GM23248 (cell line): ENCODE results near the gene RAD51C. TPM values are rescaled to one million over a fixed set of nuclear protein-coding genes. Genes with fewer than 3 reads are reported as not detected.

Experiments used
- DNase-seq: peaks from one replicate; pipeline ENCODE4 v3.0.0-alpha.2; 2015
- H2AFZ ChIP-seq: fragments of 200-600 bp; sonication (generic); 2 replicates; pipeline ENCODE4 v1.6.1; 2016; ENCODE audit warnings: antibody characterized with exemption
- H3F3A ChIP-seq: fragments of 200-600 bp; sonication (generic); 2 replicates; pipeline ENCODE4 v1.6.1; 2016; ENCODE audit warnings: mild to moderate bottlenecking, antibody characterized with exemption, mixed run types; ENCODE audit not compliant: insufficient read depth
- H3K27ac ChIP-seq: fragments of 200-600 bp; sonication (generic); 2 replicates; pipeline ENCODE4 v1.5.1; 2016; ENCODE audit warnings: mild to moderate bottlenecking
- H3K27me3 ChIP-seq: fragments of 200-600 bp; sonication (generic); replicated peaks from 2 replicates; pipeline ENCODE4 v1.6.1; 2016; ENCODE audit warnings: mild to moderate bottlenecking; ENCODE audit not compliant: insufficient read depth
- H3K36me3 ChIP-seq: fragments of 200-600 bp; sonication (generic); 2 replicates; pipeline ENCODE4 v1.6.1; 2016; ENCODE audit warnings: low read depth, mild to moderate bottlenecking
- H3K4me1 ChIP-seq: fragments of 200-600 bp; sonication (generic); 2 replicates; pipeline ENCODE4 v1.6.1; 2016; ENCODE audit warnings: mild to moderate bottlenecking; ENCODE audit not compliant: insufficient read depth
- H3K4me2 ChIP-seq: fragments of 200-600 bp; sonication (generic); one replicate; pipeline ENCODE4 v1.6.1; 2016; ENCODE audit warnings: mild to moderate bottlenecking; ENCODE audit not compliant: unreplicated experiment
- H3K4me3 ChIP-seq: fragments of 200-600 bp; sonication (generic); 2 replicates; pipeline ENCODE4 v1.5.1; 2016; ENCODE audit warnings: mild to moderate bottlenecking
- H3K79me2 ChIP-seq: fragments of 200-600 bp; sonication (generic); 2 replicates; pipeline ENCODE4 v1.6.1; 2016; ENCODE audit warnings: mild to moderate bottlenecking; ENCODE audit not compliant: insufficient read depth
- H3K9ac ChIP-seq: fragments of 200-600 bp; sonication (generic); 2 replicates; pipeline ENCODE4 v1.6.1; 2016; ENCODE audit warnings: mild to moderate bottlenecking
- H3K9me2 ChIP-seq: fragments of 200-600 bp; sonication (generic); 2 replicates; pipeline ENCODE4 v1.6.1; 2016; ENCODE audit warnings: mixed run types, mild to moderate bottlenecking, moderate library complexity; ENCODE audit not compliant: insufficient read depth
- H3K9me3 ChIP-seq: fragments of 200-600 bp; sonication (generic); one replicate; pipeline ENCODE4 v1.6.1; 2017; ENCODE audit warnings: low read depth
- H4K20me1 ChIP-seq: fragments of 200-600 bp; sonication (generic); 2 replicates; pipeline ENCODE4 v1.6.0; 2016; ENCODE audit not compliant: insufficient read depth
- EZH2 ChIP-seq: fragments of 200-600 bp; sonication (generic); IDR thresholded peaks from 2 replicates; pipeline ENCODE4 v1.6.1; 2018; ENCODE audit warnings: antibody characterized with exemption, mild to moderate bottlenecking; ENCODE audit not compliant: insufficient read depth, poor library complexity, severe bottlenecking
- EZH2phosphoT487 ChIP-seq: fragments of 200-600 bp; sonication (generic); IDR thresholded peaks from 2 replicates; pipeline ENCODE4 v1.6.1; 2018; ENCODE audit warnings: antibody characterized with exemption, moderate library complexity, mild to moderate bottlenecking, low read depth; ENCODE audit not compliant: insufficient read depth
- WGBS, 2 experiments: methylation state at CpG; one replicate each; pipeline ENCODE4 v1.1.6; 2015 to 2017; ENCODE audit warnings: low lambda C conversion rate in 2 of 2, low coverage in 1 of 2; ENCODE audit errors: missing lambda C conversion rate in 2 of 2; 5-methylcytosine and 5-hydroxymethylcytosine counted together
- in situ Hi-C: fragments of 300-500 bp; cut with MboI; formaldehyde crosslinking; loops from 2 replicates; pipeline ENCODE4 v1.15.0; 2020
- polyA plus RNA-seq: library from polyadenylated mRNA; unstranded; fragments of >200 nt; fragmentation: Nextera tagmentation; extraction: Ambion mirVana; gene quantifications from 2 replicates; pipeline ENCODE4 v1.2.1, GENCODE V29; 2016
- total RNA-seq: library from RNA; depleted of rRNA; stranded (reverse); fragments of >200 nt; shearing (Covaris generic); gene quantifications from 2 replicates; pipeline ENCODE4 v1.2.3, GENCODE V29; 2014

Gene RAD51C
- total and polyA plus RNA-seq, 2 experiments from 2014 or later, result 17.2 to 40.2 TPM

GRCh38 chr17:58753026-58753425, 60.6 kb downstream of the RAD51C start:
- 59 to 67% methylated on average over 2 of the region's 2 CpGs for WGBS, 2 experiments
- no peak overlapping the region for H2AFZ ChIP-seq
- TF ChIP-seq EZH2 (no peak), EZH2phosphoT487 (no peak)

GRCh38 chr17:58755269-58755576, 62.8 kb downstream of the RAD51C start:
- H3K4me2 ChIP-seq, result peak overlapping the region; percentile 96
- no peaks in the 10 kb centered on the region for H3K9me2 ChIP-seq
- no peaks in the 10 kb centered on the region for H3K36me3 ChIP-seq
- no peak for DNase-seq
- H2AFZ ChIP-seq, result peak overlapping the region; percentile 81; the same call in 1 of the 2 replicates
- H3K27ac ChIP-seq, result no peak overlapping the region
- H3K4me1 ChIP-seq, result 0 out of 2 replicates have a peak, but pooled peaks cover 6% of the 10 kb centered on the region
- H4K20me1 ChIP-seq, result no peaks in the 10 kb centered on the region
- no peaks in the 10 kb centered on the region for H3K9me3 ChIP-seq
- WGBS, 2 experiments, result 46 to 48% methylated on average over 2 of the region's 2 CpGs
- H3K4me3 ChIP-seq, result peak overlapping the region; percentile 74
- in situ Hi-C loops, result no loop called here
- TF ChIP-seq EZH2phosphoT487 (no peak), EZH2 (no peak)
- H3K9ac ChIP-seq, result no peak overlapping the region
- H3K79me2 ChIP-seq, result no peaks in the 10 kb centered on the region
- peaks cover 56% of the 10 kb centered on the region for H3K27me3 ChIP-seq
- no peaks in the 10 kb centered on the region for H3F3A ChIP-seq

More at GRCh38 chr17:58753026-58753425, 60.6 kb downstream of the RAD51C start:
- no peak overlapping the region for H3K4me3 ChIP-seq
- H3K27ac ChIP-seq, result no peak overlapping the region
- H3F3A ChIP-seq, result no peaks in the 10 kb centered on the region
- H3K36me3 ChIP-seq, result no peaks in the 10 kb centered on the region
- no peaks in the 10 kb centered on the region for H3K79me2 ChIP-seq
- no peaks in the 10 kb centered on the region for H3K9me3 ChIP-seq
- no peaks in the 10 kb centered on the region for H4K20me1 ChIP-seq
- H3K4me1 ChIP-seq, result 0 out of 2 replicates have a peak, but pooled peaks cover 6% of the 10 kb centered on the region
- no peaks in the 10 kb centered on the region for H3K9me2 ChIP-seq
- H3K27me3 ChIP-seq, result peaks cover 36% of the 10 kb centered on the region
- H3K9ac ChIP-seq, result no peak overlapping the region
- H3K4me2 ChIP-seq, result no peak overlapping the region
- DNase-seq, result no peak
- in situ Hi-C loops, result no loop called here

- no peak within 1 kb of the TSS for H3K27ac ChIP-seq
- no peaks in the 10 kb centered on the region for H3K9me2 ChIP-seq
- no peaks in the 10 kb centered on the region for H3K9me3 ChIP-seq
- H3K4me3 ChIP-seq, result peak within 1 kb of the TSS; percentile 74
- H3F3A ChIP-seq, result no peaks in the 10 kb centered on the region
- H3K4me2 ChIP-seq, result peak within 1 kb of the TSS; percentile 96
- peak; percentile 63 for DNase-seq
- peaks cover 61% of the 10 kb centered on the region for H3K27me3 ChIP-seq
- 0 out of 2 replicates have a peak, but pooled peaks cover 6% of the 10 kb centered on the region for H3K4me1 ChIP-seq
- TF ChIP-seq EZH2 (peak; percentile 11), EZH2phosphoT487 (no peak)
- no peaks in the 10 kb centered on the region for H3K79me2 ChIP-seq
- H3K36me3 ChIP-seq, result no peaks in the 10 kb centered on the region
- peak within 1 kb of the TSS; percentile 81 for H2AFZ ChIP-seq
- in situ Hi-C loops, result no loop called here
- H4K20me1 ChIP-seq, result no peaks in the 10 kb centered on the region
- 2 to 3% methylated on average over 60 to 68 of the region's 71 CpGs for WGBS, 2 experiments
- no peak within 1 kb of the TSS for H3K9ac ChIP-seq
Observed at GRCh38 chr17:58755577-58756245, 63.3 kb downstream of the RAD51C start, which contains the start of gene PPM1E. PPM1E (plus strand) TSS chr17:58755854.

GRCh38 chr17:58756246-58757161, 64.1 kb downstream of the RAD51C start:
- no peaks in the 10 kb centered on the region for H3K79me2 ChIP-seq
- H3K9ac ChIP-seq, result no peak overlapping the region
- H3K4me1 ChIP-seq, result 0 out of 2 replicates have a peak, but pooled peaks cover 6% of the 10 kb centered on the region
- no peaks in the 10 kb centered on the region for H3K9me3 ChIP-seq
- in situ Hi-C loops, result no loop called here
- H3K4me2 ChIP-seq, result peak overlapping the region; percentile 96
- peak overlapping the region; percentile 74 for H3K4me3 ChIP-seq
- peak overlapping the region; percentile 81 for H2AFZ ChIP-seq
- DNase-seq, result peak; percentile 4
- 0 out of 2 replicates have a peak, but pooled peaks have one; percentile 64 for TF ChIP-seq EZH2phosphoT487
- TF ChIP-seq EZH2, result peak; percentile 28
- WGBS, 2 experiments, result 3 to 4% methylated on average over 40 to 58 of the region's 72 CpGs
- no peak overlapping the region for H3K27ac ChIP-seq
- H4K20me1 ChIP-seq, result no peaks in the 10 kb centered on the region
- peaks cover 68% of the 10 kb centered on the region for H3K27me3 ChIP-seq
- no peaks in the 10 kb centered on the region for H3K9me2 ChIP-seq
- H3F3A ChIP-seq, result no peaks in the 10 kb centered on the region
- no peaks in the 10 kb centered on the region for H3K36me3 ChIP-seq
